OCI-LY1 (cell line): ENCODE measurements around the gene MRPS27.

Source experiments
- EZH2 ChIP-seq: fragments of 200-600 bp; sonication (generic), shearing (Covaris generic); IDR thresholded peaks from 2 replicates; pipeline ENCODE4 v1.8.0; 2017; ENCODE audit warnings: borderline replicate concordance, mixed run types, mild to moderate bottlenecking, antibody characterized with exemption, low read length, moderate library complexity, mixed read lengths
- TF ChIP-seq, protein P1 (sequence below): fragments of 200-600 bp; sonication (generic), shearing (Covaris generic); IDR thresholded peaks from 2 replicates; pipeline ENCODE4 v1.5.1; 2017; ENCODE audit warnings: mild to moderate bottlenecking, antibody characterized with exemption, low read length, moderate library complexity, mixed read lengths

- TF ChIP-seq, protein P1, sequence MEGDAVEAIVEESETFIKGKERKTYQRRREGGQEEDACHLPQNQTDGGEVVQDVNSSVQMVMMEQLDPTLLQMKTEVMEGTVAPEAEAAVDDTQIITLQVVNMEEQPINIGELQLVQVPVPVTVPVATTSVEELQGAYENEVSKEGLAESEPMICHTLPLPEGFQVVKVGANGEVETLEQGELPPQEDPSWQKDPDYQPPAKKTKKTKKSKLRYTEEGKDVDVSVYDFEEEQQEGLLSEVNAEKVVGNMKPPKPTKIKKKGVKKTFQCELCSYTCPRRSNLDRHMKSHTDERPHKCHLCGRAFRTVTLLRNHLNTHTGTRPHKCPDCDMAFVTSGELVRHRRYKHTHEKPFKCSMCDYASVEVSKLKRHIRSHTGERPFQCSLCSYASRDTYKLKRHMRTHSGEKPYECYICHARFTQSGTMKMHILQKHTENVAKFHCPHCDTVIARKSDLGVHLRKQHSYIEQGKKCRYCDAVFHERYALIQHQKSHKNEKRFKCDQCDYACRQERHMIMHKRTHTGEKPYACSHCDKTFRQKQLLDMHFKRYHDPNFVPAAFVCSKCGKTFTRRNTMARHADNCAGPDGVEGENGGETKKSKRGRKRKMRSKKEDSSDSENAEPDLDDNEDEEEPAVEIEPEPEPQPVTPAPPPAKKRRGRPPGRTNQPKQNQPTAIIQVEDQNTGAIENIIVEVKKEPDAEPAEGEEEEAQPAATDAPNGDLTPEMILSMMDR = no peak
- TF ChIP-seq EZH2 = no peak
These were observed 71.5 kb downstream of the MRPS27 start for GRCh38 chr5:72248410-72248981.
